Measurements from ENCODE around the gene BARHL2.

- TF ChIP-seq CTCF (IDR thresholded peaks at IDR 0.05) (no peak), POLR2A (IDR thresholded peaks at IDR 0.05) (no peak)
These were observed 46.8 kb upstream of the BARHL2 start for GRCh38 chr1:90763930-90764329.

Data from suprapubic skin (tissue), 3 donors.